PC-9 (cell line): ENCODE data around the gene ANKIB1. TPM values are rescaled to one million over a fixed set of nuclear protein-coding genes. Genes with fewer than 3 reads are reported as not detected.
A peak's percentile ranks its signal among the peaks of the same experiment; 100 is the strongest.
"Not testable (repeated sequence)": the region's sequence is repeated elsewhere in the genome, so short reads cannot be mapped to it uniquely, and the experiment has no call there.

Experiments used
- BruUV-seq: library from RNA; stranded (reverse); fragments of 400-500 nt; replicated peaks from 2 replicates; lab custom pipeline; 2021; lab: Mats Ljungman, UMichigan
- CTCF ChIA-PET: fragments of 300-600 bp; sonication (Branson Sonifier 250); formaldehyde crosslinking; loops from one replicate; lab custom pipeline; 2022; ENCODE audit warnings: antibody characterized with exemption; lab: Charles Lee
- POLR2A ChIA-PET: fragments of 300-600 bp; sonication (Branson Sonifier 250); formaldehyde crosslinking; loops from one replicate; lab custom pipeline; 2022; ENCODE audit warnings: antibody characterized with exemption; ENCODE audit not compliant: unreplicated experiment; lab: Charles Lee
- DNase-seq, 2 experiments: peaks; one replicate each; pipeline versions ENCODE4 v3.0.0 to v3.0.0-alpha.2; 2015 to 2022; ENCODE audit warnings: mixed read lengths in 1 of 2
- H2AFZ ChIP-seq: fragments of 200-600 bp; sonication (generic); 2 replicates; pipeline ENCODE4 v1.8.1; 2017; ENCODE audit warnings: antibody characterized with exemption
- H3F3A ChIP-seq: fragments of 200-600 bp; sonication (generic); 2 replicates; pipeline ENCODE4 v1.8.1; 2017; ENCODE audit warnings: antibody characterized with exemption, mild to moderate bottlenecking, low read depth; ENCODE audit not compliant: insufficient read depth
- H3K27ac ChIP-seq: fragments of 200-600 bp; sonication (generic); 2 replicates; pipeline ENCODE4 v1.6.1; 2016; ENCODE audit warnings: mixed run types
- H3K27me3 ChIP-seq: fragments of 200-600 bp; sonication (generic); 2 replicates; pipeline ENCODE4 v1.6.1; 2016; ENCODE audit warnings: low read depth, mixed run types; ENCODE audit not compliant: insufficient read depth
- H3K36me3 ChIP-seq: fragments of 200-600 bp; sonication (generic); 2 replicates; pipeline ENCODE4 v1.6.1; 2016; ENCODE audit warnings: low read depth, mixed run types
- H3K4me1 ChIP-seq: fragments of 200-600 bp; sonication (generic); replicated peaks from 2 replicates; pipeline ENCODE4 v1.6.1; 2016; ENCODE audit warnings: mixed run types; ENCODE audit not compliant: insufficient read depth
- H3K4me2 ChIP-seq: fragments of 200-600 bp; sonication (generic); 2 replicates; pipeline ENCODE4 v1.6.1; 2017; ENCODE audit warnings: mixed run types
- H3K4me3 ChIP-seq: fragments of 200-600 bp; sonication (generic); 2 replicates; pipeline ENCODE4 v1.6.1; 2016; ENCODE audit warnings: mixed run types
- H3K79me2 ChIP-seq: fragments of 200-600 bp; sonication (generic); 2 replicates; pipeline ENCODE4 v1.6.1; 2017; ENCODE audit warnings: low read depth, mixed run types
- H3K9me2 ChIP-seq: fragments of 200-600 bp; sonication (generic); 2 replicates; pipeline ENCODE4 v1.8.1; 2017; ENCODE audit warnings: mild to moderate bottlenecking; ENCODE audit not compliant: insufficient read depth
- H3K9me3 ChIP-seq: fragments of 200-600 bp; sonication (generic); 2 replicates; pipeline ENCODE4 v1.8.1; 2016; ENCODE audit warnings: low read depth; ENCODE audit not compliant: insufficient read depth
- H4K20me1 ChIP-seq: fragments of 200-600 bp; sonication (generic); 2 replicates; pipeline ENCODE4 v1.8.1; 2017; ENCODE audit not compliant: insufficient read depth
- EZH2 ChIP-seq: fragments of 200-600 bp; sonication (generic); IDR thresholded peaks from 2 replicates; pipeline ENCODE4 v1.8.0; 2017; ENCODE audit warnings: antibody characterized with exemption, low read depth
- intact Hi-C: fragments of 100-400 bp; cut with micrococcal nuclease; formaldehyde crosslinking; loops from one replicate; pipeline ENCODE4 v1.10.0; 2022; ENCODE audit not compliant: unreplicated experiment
- total RNA-seq: library from RNA; stranded (reverse); gene quantifications from 2 replicates; pipeline ENCODE4 v1.2.3, GENCODE V29; 2021
- TF ChIP-seq, protein P1 (sequence below): fragments of 200-600 bp; sonication (generic); conservative IDR thresholded peaks from 2 replicates; pipeline ENCODE4 v1.6.1; 2017; ENCODE audit warnings: mixed run types, antibody characterized with exemption, mild to moderate bottlenecking, moderate library complexity

ANKIB1 gene
- total RNA-seq, 1 experiment from 2014 or later: 116 TPM

GRCh38 chr7:92250603-92251002 lies 4.8 kb downstream of the ANKIB1 start:
- Histone ChIP-seq H3K4me3 (no peak overlapping the region), H3F3A (no peaks in the 10 kb centered on the region), H3K36me3 (peaks cover 7% of the 10 kb centered on the region), H3K79me2 (peaks cover 92% of the 10 kb centered on the region), H3K27me3 (no peaks in the 10 kb centered on the region), H2AFZ (no peak overlapping the region), H3K27ac (peak overlapping the region; percentile 1; the same call in 1 of the 2 replicates), H3K9me3 (peaks cover 7% of the 10 kb centered on the region; the same call in 1 of the 2 replicates), H3K4me1 (peaks cover 15% of the 10 kb centered on the region), H4K20me1 (peaks cover 5% of the 10 kb centered on the region; the same call in 1 of the 2 replicates), H3K4me2 (no peak overlapping the region), H3K9me2 (peaks cover 2% of the 10 kb centered on the region; the same call in 1 of the 2 replicates)
- DNase-seq: no peak
- intact Hi-C loops: no loop called here
- TF ChIP-seq, protein P1, sequence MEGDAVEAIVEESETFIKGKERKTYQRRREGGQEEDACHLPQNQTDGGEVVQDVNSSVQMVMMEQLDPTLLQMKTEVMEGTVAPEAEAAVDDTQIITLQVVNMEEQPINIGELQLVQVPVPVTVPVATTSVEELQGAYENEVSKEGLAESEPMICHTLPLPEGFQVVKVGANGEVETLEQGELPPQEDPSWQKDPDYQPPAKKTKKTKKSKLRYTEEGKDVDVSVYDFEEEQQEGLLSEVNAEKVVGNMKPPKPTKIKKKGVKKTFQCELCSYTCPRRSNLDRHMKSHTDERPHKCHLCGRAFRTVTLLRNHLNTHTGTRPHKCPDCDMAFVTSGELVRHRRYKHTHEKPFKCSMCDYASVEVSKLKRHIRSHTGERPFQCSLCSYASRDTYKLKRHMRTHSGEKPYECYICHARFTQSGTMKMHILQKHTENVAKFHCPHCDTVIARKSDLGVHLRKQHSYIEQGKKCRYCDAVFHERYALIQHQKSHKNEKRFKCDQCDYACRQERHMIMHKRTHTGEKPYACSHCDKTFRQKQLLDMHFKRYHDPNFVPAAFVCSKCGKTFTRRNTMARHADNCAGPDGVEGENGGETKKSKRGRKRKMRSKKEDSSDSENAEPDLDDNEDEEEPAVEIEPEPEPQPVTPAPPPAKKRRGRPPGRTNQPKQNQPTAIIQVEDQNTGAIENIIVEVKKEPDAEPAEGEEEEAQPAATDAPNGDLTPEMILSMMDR: no peak
- TF ChIP-seq EZH2: no peak
- CTCF ChIA-PET: no interaction called here
- no TSS peak for BruUV-seq
- POLR2A ChIA-PET: no interaction called here

- intact Hi-C loops: no loop called here
Observed at GRCh38 chr7:92251181-92251580, 5.4 kb downstream of the ANKIB1 start.

GRCh38 chr7:92253251-92253650 lies 7.5 kb downstream of the ANKIB1 start:
- Histone ChIP-seq H3K27me3 (no peaks in the 10 kb centered on the region), H4K20me1 (no peaks in the 10 kb centered on the region), H2AFZ (no peak overlapping the region), H3K9me3 (peaks cover 7% of the 10 kb centered on the region; the same call in 1 of the 2 replicates), H3K4me2 (no peak overlapping the region), H3K9me2 (peaks cover 4% of the 10 kb centered on the region; the same call in 1 of the 2 replicates), H3K27ac (no peak overlapping the region), H3F3A (no peaks in the 10 kb centered on the region), H3K36me3 (peaks cover 7% of the 10 kb centered on the region), H3K4me1 (peaks cover 2% of the 10 kb centered on the region), H3K4me3 (no peak overlapping the region), H3K79me2 (peaks cover 96% of the 10 kb centered on the region)
- no peak for TF ChIP-seq EZH2
- TF ChIP-seq, protein P1: no peak
- intact Hi-C loops: no loop called here
- BruUV-seq: no TSS peak
- POLR2A ChIA-PET: no interaction called here
- CTCF ChIA-PET: no interaction called here
- no peak for DNase-seq

More at GRCh38 chr7:92251181-92251580, 5.4 kb downstream of the ANKIB1 start:
- ChIA-PET POLR2A (no interaction called here), CTCF (no interaction called here)
- H3K9me2 ChIP-seq: peaks cover 4% of the 10 kb centered on the region; the same call in 1 of the 2 replicates
- H3F3A ChIP-seq: no peaks in the 10 kb centered on the region
- peaks cover 5% of the 10 kb centered on the region; the same call in 1 of the 2 replicates for H4K20me1 ChIP-seq
- BruUV-seq: no TSS peak
- peaks cover 7% of the 10 kb centered on the region for H3K36me3 ChIP-seq
- peaks cover 98% of the 10 kb centered on the region for H3K79me2 ChIP-seq
- H3K27me3 ChIP-seq: no peaks in the 10 kb centered on the region
- TF ChIP-seq, protein P1: no peak
- TF ChIP-seq EZH2: no peak
- H3K9me3 ChIP-seq: peaks cover 7% of the 10 kb centered on the region; the same call in 1 of the 2 replicates
- DNase-seq: no peak
- no peak overlapping the region for H3K4me2 ChIP-seq
- no peak overlapping the region for H3K4me3 ChIP-seq
- H2AFZ ChIP-seq: no peak overlapping the region
- H3K27ac ChIP-seq: peak overlapping the region; percentile 1; the same call in 1 of the 2 replicates
- H3K4me1 ChIP-seq: peaks cover 15% of the 10 kb centered on the region

- H3K27me3 ChIP-seq, H3K9me3 ChIP-seq, DNase-seq, CTCF ChIA-PET, H3K36me3 ChIP-seq, H3K9me2 ChIP-seq, H2AFZ ChIP-seq, BruUV-seq, H3K4me2 ChIP-seq, H3K4me3 ChIP-seq, H4K20me1 ChIP-seq, intact Hi-C loops: not testable (repeated sequence)
- H3K27ac ChIP-seq: peak overlapping the region; percentile 23
- H3K79me2 ChIP-seq: peaks cover 95% of the 10 kb centered on the region
- H3K4me1 ChIP-seq: peaks cover 11% of the 10 kb centered on the region
- H3F3A ChIP-seq: peaks cover 12% of the 10 kb centered on the region
- POLR2A ChIA-PET: interaction anchor here (0.5 to 0.6 kb wide), 3 partner anchors 9 to 509 kb away, joined by 3 to 4 read pairs (median 3); partner anchors contain the start of genes ANKIB1 and KRIT1
Observed at GRCh38 chr7:92254800-92255199, 9.0 kb downstream of the ANKIB1 start.
